OCI-LY3 (cell line): ENCODE measurements around the gene PPP1R37.

Experiments
- EZH2phosphoT487 ChIP-seq: fragments of 200-600 bp; shearing (Covaris generic); IDR thresholded peaks from 2 replicates; pipeline ENCODE4 v1.6.1; 2018; ENCODE audit warnings: antibody characterized with exemption, mixed run types, low read depth
- TF ChIP-seq, protein P1 (sequence below): fragments of 200-600, 300-600 bp; sonication (generic); IDR thresholded peaks from 2 replicates; pipeline ENCODE4 v1.5.1; 2014; ENCODE audit warnings: antibody characterized with exemption, low read length, low read depth

DNA sequence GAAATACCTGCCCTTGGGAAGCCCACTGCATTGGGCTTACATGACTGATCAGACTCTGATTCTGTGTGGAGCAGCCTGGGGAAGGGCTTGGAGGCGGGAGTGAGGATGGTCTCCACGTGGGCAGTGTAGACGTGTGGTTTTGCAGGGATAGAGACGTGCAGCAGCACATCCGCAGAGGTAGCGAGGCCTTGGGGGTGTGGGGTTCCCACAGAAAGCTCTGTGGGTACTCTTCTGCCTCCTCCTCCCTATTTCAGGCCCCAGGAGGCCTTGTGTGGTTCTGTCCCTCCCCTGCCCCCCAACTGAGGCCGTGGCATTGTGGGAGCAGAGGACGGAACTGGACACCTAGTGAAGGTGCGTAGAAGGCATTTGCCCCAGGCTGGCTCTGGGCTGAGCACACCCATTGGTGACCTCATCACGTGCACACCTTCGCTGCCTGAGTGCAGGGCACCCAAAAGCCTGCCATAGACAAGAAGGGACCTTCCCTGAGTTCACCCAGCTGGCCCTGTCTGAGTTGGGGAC, 28.9 kb downstream of the PPP1R37 start:
- TF ChIP-seq, protein P1, sequence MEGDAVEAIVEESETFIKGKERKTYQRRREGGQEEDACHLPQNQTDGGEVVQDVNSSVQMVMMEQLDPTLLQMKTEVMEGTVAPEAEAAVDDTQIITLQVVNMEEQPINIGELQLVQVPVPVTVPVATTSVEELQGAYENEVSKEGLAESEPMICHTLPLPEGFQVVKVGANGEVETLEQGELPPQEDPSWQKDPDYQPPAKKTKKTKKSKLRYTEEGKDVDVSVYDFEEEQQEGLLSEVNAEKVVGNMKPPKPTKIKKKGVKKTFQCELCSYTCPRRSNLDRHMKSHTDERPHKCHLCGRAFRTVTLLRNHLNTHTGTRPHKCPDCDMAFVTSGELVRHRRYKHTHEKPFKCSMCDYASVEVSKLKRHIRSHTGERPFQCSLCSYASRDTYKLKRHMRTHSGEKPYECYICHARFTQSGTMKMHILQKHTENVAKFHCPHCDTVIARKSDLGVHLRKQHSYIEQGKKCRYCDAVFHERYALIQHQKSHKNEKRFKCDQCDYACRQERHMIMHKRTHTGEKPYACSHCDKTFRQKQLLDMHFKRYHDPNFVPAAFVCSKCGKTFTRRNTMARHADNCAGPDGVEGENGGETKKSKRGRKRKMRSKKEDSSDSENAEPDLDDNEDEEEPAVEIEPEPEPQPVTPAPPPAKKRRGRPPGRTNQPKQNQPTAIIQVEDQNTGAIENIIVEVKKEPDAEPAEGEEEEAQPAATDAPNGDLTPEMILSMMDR = no peak
- no peak for TF ChIP-seq EZH2phosphoT487
